Measurements from ENCODE around the gene PROKR1.
"Not testable (repeated sequence)": the region's sequence is repeated elsewhere in the genome, so short reads cannot be mapped to it uniquely, and the experiment has no call there.

The PROKR1 gene

DNA sequence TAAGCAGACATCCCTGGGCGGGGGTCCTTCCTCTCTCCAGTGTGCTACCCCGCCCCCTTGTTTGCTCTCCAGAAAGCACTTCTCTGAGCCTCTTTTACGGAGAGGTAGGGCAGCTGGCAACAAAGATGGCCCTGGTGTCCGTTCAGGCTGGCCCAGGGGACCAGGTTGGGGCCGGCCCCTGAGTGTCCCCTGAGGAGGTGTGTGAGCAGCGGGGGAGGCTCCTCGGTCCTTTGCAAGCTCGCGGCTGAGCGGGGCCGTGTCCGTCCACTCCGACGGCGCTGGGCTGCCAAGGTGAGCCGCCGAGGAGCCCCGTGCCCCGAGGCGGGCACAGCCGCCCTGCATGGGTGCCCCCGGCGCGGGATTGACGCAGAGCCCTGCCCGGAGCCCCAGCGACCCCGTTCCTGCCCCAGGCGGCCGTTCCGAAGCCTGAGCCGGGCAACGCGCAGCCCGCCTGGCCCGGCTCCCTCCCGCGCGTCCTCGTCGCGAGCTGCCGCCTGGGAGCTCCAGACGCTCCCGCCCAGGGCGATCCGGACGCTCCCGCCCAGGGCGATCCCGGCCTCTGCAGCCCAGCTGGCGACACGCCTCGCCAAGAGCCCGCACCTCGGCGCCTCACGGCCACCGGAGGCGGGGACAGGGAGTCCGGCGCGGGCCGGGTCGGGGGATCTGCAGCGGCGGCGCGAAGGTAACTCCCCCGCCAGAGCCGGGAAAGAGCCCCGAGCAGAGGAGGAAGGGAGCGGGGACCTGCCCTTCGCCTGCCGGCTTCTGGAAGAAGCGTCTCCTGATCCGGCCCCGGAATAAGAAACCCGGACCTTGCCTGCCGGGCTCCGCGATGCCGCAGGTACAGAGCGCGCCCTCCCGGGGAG, at the start of gene PROKR1:
TSS of gene PROKR1 (plus strand) at position 569 of the 863 bp plus-strand sequence. CDS start 2,243 bp downstream, outside the sequence.
- no peak for DNase-seq (ENCODE audit: low read depth in 3 of 3)

DNA sequence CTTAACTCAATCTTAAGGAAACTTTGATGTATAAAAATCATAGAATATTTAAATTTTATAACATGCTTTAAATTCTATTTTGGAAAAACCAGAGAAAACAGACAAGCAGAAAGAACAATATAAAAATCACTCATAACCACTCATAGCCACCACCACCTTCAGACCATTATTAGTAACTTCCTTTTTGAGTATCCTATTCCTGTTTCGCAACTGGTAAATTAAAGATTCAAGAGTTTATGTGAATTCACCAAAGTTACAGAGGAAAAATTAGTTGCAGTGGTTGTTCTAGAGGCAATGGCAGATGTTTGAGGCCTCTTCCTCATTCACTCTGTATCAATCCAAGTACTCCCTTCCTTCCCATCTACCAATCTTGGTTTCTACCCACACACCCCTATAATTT, 49.3 kb upstream of the PROKR1 start:
- no peak for DNase-seq (ENCODE audit: low read depth in 3 of 3)

DNA sequence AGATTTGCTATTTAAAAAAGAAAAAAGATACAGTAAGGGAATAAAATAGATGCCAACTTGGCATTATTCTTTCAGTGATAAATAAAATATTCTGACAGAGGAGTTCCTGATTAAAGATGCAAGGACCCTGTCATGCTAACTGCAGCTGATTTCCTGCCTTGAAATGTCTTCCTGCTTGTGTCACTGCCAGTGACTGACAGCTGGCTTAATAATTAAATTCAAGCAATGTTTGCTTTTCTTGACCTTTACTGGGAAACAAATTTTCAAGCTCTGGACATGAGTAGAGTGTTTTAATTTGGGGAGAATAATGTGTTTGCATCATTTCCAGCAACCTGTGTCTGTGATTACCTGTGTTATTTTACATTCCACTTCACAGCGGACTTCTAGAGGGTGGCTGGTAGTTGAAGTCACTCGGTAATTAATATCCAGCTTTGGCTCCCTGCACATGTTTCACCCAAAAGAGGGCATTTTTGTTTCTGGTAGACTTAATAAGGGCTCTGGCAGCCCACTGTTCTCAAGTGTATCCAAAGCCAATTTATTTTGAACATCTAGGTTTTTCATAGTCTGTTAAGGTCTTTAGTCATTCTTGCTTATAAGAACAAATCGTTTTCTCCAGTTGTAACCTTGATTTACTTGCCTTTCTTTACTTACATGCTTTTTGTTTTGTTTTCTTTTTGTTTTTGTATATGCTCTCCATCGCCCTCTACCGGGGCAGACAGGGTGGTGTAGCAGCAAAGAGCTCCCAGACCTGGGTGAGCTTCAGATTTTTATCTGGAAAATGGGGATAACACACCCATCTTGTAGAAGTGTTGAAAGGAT, 48.5 kb upstream of the PROKR1 start:
- DNase-seq (ENCODE audit: low read depth in 3 of 3) = peak in 2 of 3 donors; percentile 18 to 27

DNA sequence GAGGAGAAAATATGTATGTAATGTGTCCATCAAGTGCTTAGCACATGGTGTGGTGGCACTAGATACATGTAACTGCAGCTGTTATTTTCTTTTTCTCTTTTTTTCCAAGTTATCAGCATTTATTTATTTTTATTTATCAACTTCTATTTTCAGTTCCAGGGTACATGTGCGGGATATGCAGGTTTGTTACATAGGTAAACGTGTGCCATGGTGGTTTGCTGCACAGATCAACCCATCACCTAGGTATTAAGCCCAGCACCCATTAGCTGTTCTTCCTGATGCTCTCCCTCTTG, 47.9 kb upstream of the PROKR1 start:
- not testable (repeated sequence) for DNase-seq (ENCODE audit: low read depth in 3 of 3)

- DNase-seq (ENCODE audit: low read depth in 3 of 3) = not testable (repeated sequence)
Observed at GRCh38 chr2:68600495-68600894, 42.9 kb upstream of the PROKR1 start.

- no peak for DNase-seq (ENCODE audit: low read depth in 3 of 3)
Observed at GRCh38 chr2:68603059-68603458, 40.3 kb upstream of the PROKR1 start.

- no peak for DNase-seq (ENCODE audit: low read depth in 3 of 3)
Observed at GRCh38 chr2:68604077-68604476, 39.3 kb upstream of the PROKR1 start.

DNA sequence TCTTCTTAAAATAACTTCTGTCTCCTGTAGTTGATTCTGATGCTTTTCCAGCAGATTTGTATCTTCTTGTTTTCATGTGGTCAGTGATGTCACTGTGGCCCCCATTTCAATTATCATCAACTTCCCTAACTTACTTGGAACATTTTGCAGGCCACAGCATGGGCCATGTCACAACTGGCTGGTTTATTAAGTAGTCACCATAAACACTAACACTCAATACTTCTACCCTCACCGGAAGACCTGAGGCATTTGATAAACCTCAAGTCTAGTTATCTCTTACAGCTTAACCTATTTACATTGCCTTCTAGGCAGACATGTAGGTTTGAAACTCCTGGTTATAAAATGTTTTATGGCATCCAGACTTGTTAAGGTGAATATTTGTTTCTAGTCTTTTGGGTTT, 37.4 kb upstream of the PROKR1 start:
- DNase-seq (ENCODE audit: low read depth in 3 of 3) = no peak

DNA sequence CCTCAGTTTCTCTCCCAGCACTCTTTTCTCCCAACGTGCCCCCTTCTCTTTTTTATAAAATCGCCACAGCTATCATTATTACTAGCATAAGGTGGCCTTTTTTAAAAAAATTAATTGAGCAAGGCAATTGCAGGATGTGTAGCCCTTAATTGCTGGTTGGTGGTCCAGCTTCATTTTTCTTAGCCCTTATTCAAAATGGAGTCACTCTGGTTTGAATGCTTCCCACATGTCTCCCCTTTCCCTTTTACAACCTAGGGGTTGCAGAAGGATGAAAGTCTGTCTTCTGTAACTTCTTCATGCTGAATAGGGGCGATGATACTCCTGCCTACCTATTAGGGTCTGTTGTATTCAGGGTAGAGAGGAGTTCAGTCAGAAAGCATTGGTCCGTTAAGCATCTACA, 36.6 kb upstream of the PROKR1 start:
- DNase-seq (ENCODE audit: low read depth in 3 of 3) = no peak

- DNase-seq (ENCODE audit: low read depth in 3 of 3) = no peak
Observed at GRCh38 chr2:68607837-68608236, 35.5 kb upstream of the PROKR1 start.

- DNase-seq (ENCODE audit: low read depth in 3 of 3) = no peak
Observed at GRCh38 chr2:68612765-68613519, 30.4 kb upstream of the PROKR1 start.

GRCh38 chr2:68620772-68621171, 22.6 kb upstream of the PROKR1 start:
- no peak for DNase-seq (ENCODE audit: low read depth in 3 of 3)

DNA sequence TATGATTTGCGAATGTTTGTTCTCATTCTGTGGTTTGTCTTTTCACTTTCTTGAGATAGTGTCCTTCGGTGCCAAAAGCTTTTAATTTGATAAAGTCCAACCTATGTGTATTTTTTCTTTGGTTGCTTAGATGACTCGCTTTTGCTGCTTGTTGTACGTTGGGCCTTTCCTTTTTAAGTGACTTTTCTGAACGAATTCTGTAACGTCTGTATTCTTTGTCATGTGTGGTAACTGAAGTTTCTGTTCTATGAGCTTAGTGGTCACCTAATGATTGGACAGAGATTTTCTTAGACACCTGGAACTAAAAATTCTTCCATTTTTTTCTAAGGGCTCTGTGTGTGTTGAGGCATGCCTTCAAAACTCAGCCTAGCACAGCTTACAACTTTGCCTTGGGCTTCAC, 19.6 kb upstream of the PROKR1 start:
- DNase-seq (ENCODE audit: low read depth in 3 of 3) = no peak

- DNase-seq (ENCODE audit: low read depth in 3 of 3) = no peak
Observed at GRCh38 chr2:68627615-68628014, 15.8 kb upstream of the PROKR1 start.

GRCh38 chr2:68632021-68632420, 11.4 kb upstream of the PROKR1 start:
- no peak for DNase-seq (ENCODE audit: low read depth in 3 of 3)

- no peak for DNase-seq (ENCODE audit: low read depth in 3 of 3)
Observed at GRCh38 chr2:68637047-68637446, 6.3 kb upstream of the PROKR1 start.

DNA sequence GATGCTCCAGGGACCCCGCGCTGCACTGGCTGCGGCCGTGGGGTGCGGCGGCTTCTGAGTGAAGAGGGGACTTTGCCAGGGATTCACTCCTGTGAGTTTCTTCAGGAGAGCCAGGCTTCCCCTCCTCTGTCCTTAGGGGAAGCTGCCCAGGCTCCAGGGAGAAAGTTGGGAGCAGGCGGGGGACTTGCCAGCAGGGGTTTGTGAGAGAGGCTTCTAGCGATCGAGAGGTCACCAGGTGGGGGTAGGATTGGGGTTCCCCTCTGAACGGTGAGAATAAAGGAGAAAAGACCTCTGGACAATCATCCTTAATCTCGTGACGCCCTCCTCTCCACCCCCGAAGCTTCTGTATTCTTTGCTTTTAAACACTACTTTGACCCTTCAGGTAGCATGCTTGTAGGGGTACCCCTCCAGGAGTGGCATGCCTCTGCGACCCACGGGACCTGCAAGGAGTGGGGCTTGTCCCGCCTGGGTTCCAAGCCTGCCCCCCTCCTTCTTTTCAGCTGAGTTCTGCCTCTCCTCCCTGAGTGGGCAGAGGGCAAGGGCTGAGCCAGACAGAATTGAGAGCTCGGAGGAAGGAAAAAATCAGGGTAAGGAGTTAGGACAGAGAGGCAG, 601 bp downstream of the PROKR1 start:
- no peak for DNase-seq (ENCODE audit: low read depth in 3 of 3)

- DNase-seq (ENCODE audit: low read depth in 3 of 3) = no peak
Observed at GRCh38 chr2:68645523-68645922, 2.1 kb downstream of the PROKR1 start.

- DNase-seq (ENCODE audit: low read depth in 3 of 3) = no peak
Observed at GRCh38 chr2:68646303-68646702, 2.9 kb downstream of the PROKR1 start.

DNA sequence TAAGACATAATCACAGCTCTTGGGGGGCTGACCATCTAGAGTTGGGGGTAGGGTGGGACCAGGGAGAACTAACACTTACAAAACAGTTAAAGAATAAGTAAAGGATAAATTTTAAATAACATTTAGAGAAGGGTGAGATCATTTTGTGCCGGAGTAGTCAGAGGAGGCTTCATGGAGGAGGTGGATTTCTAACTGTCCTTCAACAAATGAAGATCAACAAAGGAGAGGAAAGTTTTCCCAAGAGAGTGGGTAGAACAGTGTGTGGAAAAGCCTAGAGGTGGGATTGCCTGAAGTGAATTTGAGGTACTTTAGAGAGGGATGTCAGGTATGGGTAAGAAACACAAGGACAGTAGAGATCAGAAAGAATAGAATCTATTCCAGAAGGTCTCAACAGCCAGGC, 7.3 kb downstream of the PROKR1 start:
- DNase-seq (ENCODE audit: low read depth in 3 of 3) = no peak

DNA sequence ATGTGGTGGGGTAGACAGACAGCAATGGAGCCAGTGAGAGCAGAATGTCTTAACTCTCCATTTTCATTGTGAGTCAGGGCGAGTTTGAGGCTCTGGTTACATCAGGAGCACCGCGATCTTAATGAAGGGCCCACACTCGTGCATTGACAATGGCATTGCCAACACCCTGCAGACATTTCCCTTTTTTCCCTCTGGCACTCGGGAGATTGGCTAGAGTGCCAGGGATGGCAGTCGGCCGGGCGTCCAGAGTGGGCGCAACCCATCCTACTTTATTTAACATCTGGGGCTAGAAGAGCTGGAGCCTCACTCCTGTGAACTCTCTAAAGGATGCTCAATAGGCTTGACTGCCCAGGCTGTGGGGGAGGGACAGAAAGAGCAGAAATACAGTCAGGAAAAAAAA, 9.7 kb downstream of the PROKR1 start:
- no peak for DNase-seq (ENCODE audit: low read depth in 3 of 3)

GRCh38 chr2:68653538-68653982, 10.2 kb downstream of the PROKR1 start:
- DNase-seq (ENCODE audit: low read depth in 3 of 3) = peak; percentile 28 to 39 (median 36)

Data from stimulated activated CD4-positive, alpha-beta T cell treated with anti-CD3 and anti-CD28 coated beads, TNF-alpha, amount 100 ng/mL, for 48 hours (primary cell).